ENCODE data around the gene TYMS. TPM values are rescaled to one million over a fixed set of nuclear protein-coding genes. Genes with fewer than 3 reads are reported as not detected.

Gene TYMS
- total and polyA plus RNA-seq, 10 of the 15 experiments (the other 5 are each of a cell fraction or from before 2014, with no cell fraction given), result 34.8 to 524 (median 219) TPM

DNA sequence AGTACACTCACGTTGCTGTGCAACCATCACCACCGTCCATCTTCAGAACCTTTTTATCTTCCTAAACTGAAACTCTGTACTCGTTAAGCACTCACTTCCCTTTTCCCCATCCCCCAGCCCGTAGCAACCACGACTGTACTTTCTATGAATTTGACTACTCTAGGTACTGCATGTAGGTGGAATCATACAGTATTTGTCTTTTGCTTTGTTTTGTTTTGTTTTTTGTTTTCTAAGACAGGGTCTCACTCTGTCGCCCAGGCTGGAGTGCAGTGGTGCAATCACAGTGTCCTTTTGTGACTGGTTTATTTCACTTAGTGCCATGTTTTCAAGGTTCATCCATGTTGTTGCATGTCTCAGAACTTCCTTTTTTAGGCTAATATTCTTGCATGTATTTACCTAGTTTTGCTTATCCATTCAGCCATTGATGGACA lies 7.0 kb upstream of the TYMS start (continued):
- TF ChIP-seq ZBTB11 (CRISPR knock-in tag; IDR thresholded peaks at IDR 0.05) (no peak), NRF1 (conservative IDR thresholded peaks at IDR 0.05; ENCODE audit: low read depth, low read length) (no peak)

DNA sequence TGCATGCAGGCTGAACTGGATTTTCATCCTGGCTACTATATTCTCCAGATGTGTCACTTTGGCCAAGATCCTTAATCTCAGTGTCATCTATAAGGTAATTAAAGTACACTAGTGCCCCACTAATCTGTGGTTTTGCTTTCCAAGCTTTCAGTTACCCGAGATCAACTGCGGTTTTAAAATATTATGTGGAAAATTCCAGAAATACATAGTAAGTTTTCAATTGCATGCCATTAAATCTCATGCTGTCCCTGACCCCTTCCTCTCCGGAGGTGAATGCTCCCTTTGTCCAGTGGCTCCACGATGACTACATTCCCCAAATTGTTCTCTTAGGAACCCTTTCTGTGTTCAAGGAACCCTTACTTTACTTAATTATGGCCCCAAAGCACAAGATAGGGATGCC lies 5.3 kb upstream of the TYMS start:
- Histone ChIP-seq H3K4me3 (no peak overlapping the region), H3K79me2 (ENCODE audit: control insufficient read depth, insufficient read depth, low read length) (no peaks in the 10 kb centered on the region), H3K36me3 (ENCODE audit: control insufficient read depth in 2 of 2, insufficient read depth in 2 of 2, low read length in 1 of 2) (no peaks in the 10 kb centered on the region), H4K20me1 (ENCODE audit: control insufficient read depth, insufficient read depth) (no peaks in the 10 kb centered on the region), H2AFZ (ENCODE audit: control insufficient read depth, low read depth, low read length) (no peak overlapping the region), H3K9ac (ENCODE audit: control insufficient read depth, insufficient read depth, low read length) (no peak overlapping the region), H3K9me3 (replicated peaks; ENCODE audit: control insufficient read depth, insufficient read depth, low read length) (no peaks in the 10 kb centered on the region), H3K27me3 (replicated peaks in 1 of 2; ENCODE audit: control insufficient read depth in 2 of 2, insufficient read depth in 2 of 2, low read length in 1 of 2) (no peaks in the 10 kb centered on the region), H3K4me1 (ENCODE audit: control insufficient read depth, insufficient read depth, low read length) (peaks cover 10% of the 10 kb centered on the region), H3K27ac (ENCODE audit: control insufficient read depth, insufficient read depth) (no peak overlapping the region), H3K4me2 (ENCODE audit: control insufficient read depth, insufficient read depth) (no peak overlapping the region)
- intact Hi-C loops (cut with micrococcal nuclease; ENCODE audit: unreplicated experiment) (no loop called here), in situ Hi-C loops (cut with MboI) (no loop called here)
- POLR2A ChIA-PET, result interaction anchor here (0.5 kb wide), 1 partner anchor 66 kb away, joined by 4 read pairs; no protein-coding TSS in a partner anchor
- ATAC-seq, result no peak
- WGBS (ENCODE audit: insufficient coverage, insufficient replicate concordance, low lambda C conversion rate, missing lambda C conversion rate), result 98% methylated on average over 4 of the region's 4 CpGs
- CTCF ChIA-PET, result no interaction called here
- SMC1A ChIA-PET (ENCODE audit: uncharacterized antibody, unreplicated experiment), result interaction anchor here (0.6 to 0.9 kb wide), 2 partner anchors 7 to 27 kb away, joined by 3 to 5 read pairs; no protein-coding TSS in a partner anchor
- RAD21 ChIA-PET (ENCODE audit: unreplicated experiment), result interaction anchor here (0.8 kb wide), 1 partner anchor 179 kb away, joined by 3 read pairs; no protein-coding TSS in a partner anchor
- BruUV-seq (replicated peaks), result no TSS peak
- DNase-seq (ENCODE audit: low read depth, low spot score), result no peak
- FAIRE-seq, result no peak
- TF ChIP-seq BRCA1 (IDR thresholded peaks at IDR 0.05; ENCODE audit: low read depth, low read length) (no peak), NFXL1 (IDR thresholded peaks at IDR 0.05; ENCODE audit: borderline replicate concordance) (no peak), TBL1XR1 (IDR thresholded peaks at IDR 0.05; ENCODE audit: low read depth, low read length) (no peak), MEF2B (IDR thresholded peaks at IDR 0.05; ENCODE audit: partially characterized antibody, poor library complexity, severe bottlenecking) (no peak), FOXK2 (IDR thresholded peaks at IDR 0.05) (no peak), CREB1 (IDR thresholded peaks at IDR 0.05; ENCODE audit: low read depth) (no peak), KAT2A (conservative IDR thresholded peaks at IDR 0.05; ENCODE audit: control insufficient read depth, low read depth, low read length) (no peak), FOXM1 (IDR thresholded peaks at IDR 0.05; ENCODE audit: low read depth, low read length) (no peak), YBX1 (IDR thresholded peaks at IDR 0.05) (no peak), CREM (IDR thresholded peaks at IDR 0.05; ENCODE audit: low read depth) (no peak), MTA2 (IDR thresholded peaks at IDR 0.05; ENCODE audit: low read depth) (no peak), SKIL (IDR thresholded peaks at IDR 0.05; ENCODE audit: low read depth, poor library complexity, severe bottlenecking) (no peak), YY1 (IDR thresholded peaks at IDR 0.05; ENCODE audit: low read depth, low read length) (no peak), POU2F2 (IDR thresholded peaks at IDR 0.05; ENCODE audit: borderline replicate concordance, low read depth, low read length) (no peak), NBN (IDR thresholded peaks at IDR 0.05) (no peak)

Measured in GM12878 (cell line).